H1 (cell line): ENCODE measurements around the gene CD151. TPM values are rescaled to one million over a fixed set of nuclear protein-coding genes. Genes with fewer than 3 reads are reported as not detected.

Experiments used
- ASH2L ChIP-seq: fragments of 200-600, 300-600 bp; sonication (generic); IDR thresholded peaks from one replicate; pipeline ENCODE4 v1.7.1; 2017; ENCODE audit warnings: low read length
- EZH2 ChIP-seq: fragments of 200-600 bp; sonication (generic); IDR thresholded peaks from 2 replicates; pipeline ENCODE4 v1.7.1; 2012; ENCODE audit warnings: low read depth, mild to moderate bottlenecking, moderate library complexity, low read length, inconsistent platforms; ENCODE audit not compliant: severe bottlenecking
- SP1 ChIP-seq: IDR thresholded peaks from 2 replicates; pipeline ENCODE4 v1.6.1; 2011; ENCODE audit warnings: low read depth, low read length
- polyA plus RNA-seq, 7 experiments: library from polyadenylated mRNA; depleted of rRNA in 3 of 7; stranded (reverse) in 5 of 7; unstranded in 2 of 7; fragments of >200 nt in 5 of 7; fragments of 200-250 nt in 2 of 7; gene quantifications; 1 replicate in 5 of 7; 2 replicates in 1 of 7; 4 replicates in 1 of 7; pipeline versions ENCODE4 v1.2.1 to v1.2.3, GENCODE V29; 2011 to 2013; ENCODE audit warnings: missing spikeins in 2 of 7, mixed read lengths in 2 of 7
- total RNA-seq: library from RNA; stranded (reverse); fragmentation: NEBNext Ultra II Directional; extraction: Animal tissue kit (Norgen Biotek cat#: 25700); gene quantifications from 2 replicates; pipeline ENCODE4 v1.2.1, GENCODE V29; 2021

The CD151 gene
- total and polyA plus RNA-seq, 2 of the 8 experiments (the other 6 are each of a cell fraction or from before 2014, with no cell fraction given), result 101 to 212 TPM

DNA sequence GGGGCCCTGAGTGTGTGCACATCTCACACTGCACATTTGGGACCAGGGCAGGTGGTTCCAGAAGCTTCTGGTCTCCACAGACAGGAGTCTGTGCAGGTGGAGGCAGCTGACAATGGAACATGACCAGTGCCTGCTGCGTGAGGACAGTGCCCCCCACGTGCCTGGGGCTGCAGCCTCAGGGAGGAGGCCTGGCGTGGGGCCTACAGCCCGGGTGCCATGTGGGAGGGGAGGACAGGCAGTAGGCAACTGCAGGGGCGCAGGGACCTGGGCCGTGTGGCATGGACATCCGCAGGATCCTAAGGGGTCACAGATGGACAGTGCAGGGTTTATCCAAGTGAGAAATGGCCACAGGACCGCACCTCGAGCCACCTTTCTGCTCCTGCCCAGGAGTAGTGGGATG is 38.7 kb downstream of the CD151 start (continued):
- TF ChIP-seq EZH2 (no peak), ASH2L (no peak), SP1 (no peak)
